Neutrophil (primary cell): ENCODE data around the gene MEGF8.

Source experiments
- H3K27ac ChIP-seq: fragments of 200-600 bp; sonication (generic); 2 replicates; pipeline ENCODE4 v1.5.1; 2016; ENCODE audit warnings: mild to moderate bottlenecking, moderate library complexity
- H3K27me3 ChIP-seq: fragments of 200-600 bp; sonication (generic); 2 replicates; pipeline ENCODE4 v1.6.0; 2016; ENCODE audit warnings: mild to moderate bottlenecking
- H3K36me3 ChIP-seq: fragments of 200-600 bp; sonication (generic); 2 replicates; pipeline ENCODE4 v1.5.1; 2017
- H3K4me1 ChIP-seq, 2 experiments: fragments of 200-600 bp in 1 of 2; sonication (generic) in 1 of 2; 1 replicate in 1 of 2; 2 replicates in 1 of 2; pipeline versions ENCODE4 v1.5.1 to v1.6.1; 2013 to 2016; ENCODE audit warnings: low read depth in 1 of 2, low read length in 1 of 2, mild to moderate bottlenecking in 1 of 2, moderate library complexity in 1 of 2; ENCODE audit not compliant: control insufficient read depth in 1 of 2, insufficient read depth in 1 of 2
- H3K4me3 ChIP-seq, 2 experiments: fragments of 200-600 bp in 1 of 2; sonication (generic) in 1 of 2; 1 replicate in 1 of 2; 2 replicates in 1 of 2; pipeline ENCODE4 v1.5.1; 2013 to 2016; ENCODE audit warnings: low read depth in 1 of 2, low read length in 1 of 2, mild to moderate bottlenecking in 1 of 2, moderate library complexity in 1 of 2
- H3K9me3 ChIP-seq: fragments of 200-600 bp; sonication (generic); 2 replicates; pipeline ENCODE4 v1.5.1; 2016
- TF ChIP-seq, protein P1 (sequence below): fragments of 200-600 bp; sonication (generic); IDR thresholded peaks from 2 replicates; pipeline ENCODE4 v1.5.1; 2016; ENCODE audit warnings: antibody characterized with exemption

MEGF8 gene

GRCh38 chr19:42348211-42348610 lies 22.8 kb downstream of the MEGF8 start:
- Histone ChIP-seq H3K4me1 (peaks cover 9 to 10% of the 10 kb centered on the region in 2 experiments), H3K36me3 (peaks cover under 1% of the 10 kb centered on the region), H3K27me3 (no peaks in the 10 kb centered on the region), H3K9me3 (no peaks in the 10 kb centered on the region), H3K27ac (no peak overlapping the region), H3K4me3 (no peak overlapping the region)
- TF ChIP-seq, protein P1, sequence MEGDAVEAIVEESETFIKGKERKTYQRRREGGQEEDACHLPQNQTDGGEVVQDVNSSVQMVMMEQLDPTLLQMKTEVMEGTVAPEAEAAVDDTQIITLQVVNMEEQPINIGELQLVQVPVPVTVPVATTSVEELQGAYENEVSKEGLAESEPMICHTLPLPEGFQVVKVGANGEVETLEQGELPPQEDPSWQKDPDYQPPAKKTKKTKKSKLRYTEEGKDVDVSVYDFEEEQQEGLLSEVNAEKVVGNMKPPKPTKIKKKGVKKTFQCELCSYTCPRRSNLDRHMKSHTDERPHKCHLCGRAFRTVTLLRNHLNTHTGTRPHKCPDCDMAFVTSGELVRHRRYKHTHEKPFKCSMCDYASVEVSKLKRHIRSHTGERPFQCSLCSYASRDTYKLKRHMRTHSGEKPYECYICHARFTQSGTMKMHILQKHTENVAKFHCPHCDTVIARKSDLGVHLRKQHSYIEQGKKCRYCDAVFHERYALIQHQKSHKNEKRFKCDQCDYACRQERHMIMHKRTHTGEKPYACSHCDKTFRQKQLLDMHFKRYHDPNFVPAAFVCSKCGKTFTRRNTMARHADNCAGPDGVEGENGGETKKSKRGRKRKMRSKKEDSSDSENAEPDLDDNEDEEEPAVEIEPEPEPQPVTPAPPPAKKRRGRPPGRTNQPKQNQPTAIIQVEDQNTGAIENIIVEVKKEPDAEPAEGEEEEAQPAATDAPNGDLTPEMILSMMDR = no peak

- Histone ChIP-seq H3K36me3 (peaks cover 5% of the 10 kb centered on the region), H3K4me1 (peaks cover 9 to 10% of the 10 kb centered on the region in 2 experiments), H3K4me3 (no peak overlapping the region), H3K9me3 (no peaks in the 10 kb centered on the region), H3K27me3 (no peaks in the 10 kb centered on the region), H3K27ac (no peak overlapping the region)
- TF ChIP-seq, protein P1 = no peak
Measured at GRCh38 chr19:42349378-42350107, 24.1 kb downstream of the MEGF8 start.

DNA sequence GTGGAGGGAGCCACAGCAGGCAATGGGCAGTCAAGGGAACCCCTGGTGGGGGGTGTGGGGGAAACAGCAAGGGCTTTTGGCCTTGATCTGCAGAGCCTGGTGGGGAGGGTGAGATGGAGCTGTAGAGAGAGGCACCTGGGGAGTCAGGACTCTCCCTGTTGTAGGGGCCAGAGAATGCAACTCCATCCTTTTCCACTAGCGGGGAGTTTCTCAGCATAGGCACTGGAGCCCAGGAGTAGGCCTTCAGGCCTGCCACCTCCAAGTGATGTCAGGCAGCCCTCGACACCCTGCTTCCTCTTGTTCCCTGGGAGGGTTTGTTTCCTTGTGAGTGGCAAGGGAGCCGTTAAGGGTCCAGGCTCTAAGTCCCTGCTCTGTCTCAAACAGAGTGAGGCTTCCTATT lies 25.0 kb downstream of the MEGF8 start:
- Histone ChIP-seq H3K27ac (no peak overlapping the region), H3K4me3 (no peak overlapping the region), H3K36me3 (peaks cover 5% of the 10 kb centered on the region), H3K9me3 (no peaks in the 10 kb centered on the region), H3K27me3 (no peaks in the 10 kb centered on the region), H3K4me1 (peaks cover 9 to 10% of the 10 kb centered on the region in 2 experiments)
- TF ChIP-seq, protein P1 = no peak

- no peak overlapping the region for H3K27ac ChIP-seq
- H3K4me1 ChIP-seq = peaks cover 9 to 10% of the 10 kb centered on the region in 2 experiments
- peaks cover 5% of the 10 kb centered on the region for H3K36me3 ChIP-seq
- no peaks in the 10 kb centered on the region for H3K9me3 ChIP-seq
- H3K4me3 ChIP-seq = no peak overlapping the region
- TF ChIP-seq, protein P1 = no peak
- no peaks in the 10 kb centered on the region for H3K27me3 ChIP-seq
Measured at GRCh38 chr19:42351079-42351735, 25.8 kb downstream of the MEGF8 start.

GRCh38 chr19:42352301-42353259 lies 27.1 kb downstream of the MEGF8 start:
- Histone ChIP-seq H3K27me3 (no peaks in the 10 kb centered on the region), H3K4me3 (no peak overlapping the region), H3K27ac (no peak overlapping the region), H3K9me3 (no peaks in the 10 kb centered on the region), H3K36me3 (peaks cover 12% of the 10 kb centered on the region), H3K4me1 (peaks cover 1 to 2% of the 10 kb centered on the region in 2 experiments)
- TF ChIP-seq, protein P1 = no peak
